Measurements from ENCODE around the gene TMEM72.

Gene TMEM72

DNA sequence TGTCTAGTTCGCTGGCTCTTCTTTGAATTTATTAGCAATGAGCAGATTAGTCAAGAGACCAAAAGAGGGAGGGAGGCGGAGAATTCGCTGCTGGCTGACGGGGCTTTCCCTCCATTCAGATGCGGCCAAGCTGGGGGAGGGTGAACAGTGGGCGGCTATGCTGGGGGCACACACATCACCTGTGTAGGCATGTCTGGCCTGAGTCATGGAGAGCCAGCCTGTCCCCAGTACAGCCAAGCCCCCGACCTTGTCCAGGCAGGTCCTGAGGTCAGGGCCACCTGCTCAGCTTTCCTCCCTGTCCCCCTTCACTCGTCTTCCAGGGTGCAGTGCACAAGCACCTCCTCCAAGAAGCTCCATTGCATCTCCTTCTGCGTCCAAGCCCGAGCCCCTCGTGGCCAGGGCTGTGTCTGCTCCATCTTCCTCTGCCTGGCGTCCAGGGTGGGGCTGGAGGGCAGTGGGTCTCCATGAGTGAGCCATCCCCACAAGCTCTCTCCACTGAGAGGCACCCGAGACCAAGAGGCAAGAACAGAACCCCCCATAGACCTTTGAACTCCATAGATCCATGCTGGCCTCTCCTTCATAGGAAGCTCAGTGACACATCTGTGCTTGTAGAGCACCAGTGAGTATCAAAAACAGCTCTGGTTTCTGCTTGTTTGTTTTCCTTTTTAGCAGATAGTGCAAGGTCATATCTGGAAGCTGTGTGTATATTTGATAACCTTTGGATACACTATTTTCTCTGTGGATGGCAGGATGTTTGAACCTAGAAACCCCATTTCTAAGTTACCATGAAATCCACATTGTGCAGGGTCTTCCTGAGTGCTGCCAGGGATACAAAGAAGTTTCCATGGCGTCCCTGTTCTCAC, 69.4 kb downstream of the TMEM72 start:
- no peak for DNase-seq

DNA sequence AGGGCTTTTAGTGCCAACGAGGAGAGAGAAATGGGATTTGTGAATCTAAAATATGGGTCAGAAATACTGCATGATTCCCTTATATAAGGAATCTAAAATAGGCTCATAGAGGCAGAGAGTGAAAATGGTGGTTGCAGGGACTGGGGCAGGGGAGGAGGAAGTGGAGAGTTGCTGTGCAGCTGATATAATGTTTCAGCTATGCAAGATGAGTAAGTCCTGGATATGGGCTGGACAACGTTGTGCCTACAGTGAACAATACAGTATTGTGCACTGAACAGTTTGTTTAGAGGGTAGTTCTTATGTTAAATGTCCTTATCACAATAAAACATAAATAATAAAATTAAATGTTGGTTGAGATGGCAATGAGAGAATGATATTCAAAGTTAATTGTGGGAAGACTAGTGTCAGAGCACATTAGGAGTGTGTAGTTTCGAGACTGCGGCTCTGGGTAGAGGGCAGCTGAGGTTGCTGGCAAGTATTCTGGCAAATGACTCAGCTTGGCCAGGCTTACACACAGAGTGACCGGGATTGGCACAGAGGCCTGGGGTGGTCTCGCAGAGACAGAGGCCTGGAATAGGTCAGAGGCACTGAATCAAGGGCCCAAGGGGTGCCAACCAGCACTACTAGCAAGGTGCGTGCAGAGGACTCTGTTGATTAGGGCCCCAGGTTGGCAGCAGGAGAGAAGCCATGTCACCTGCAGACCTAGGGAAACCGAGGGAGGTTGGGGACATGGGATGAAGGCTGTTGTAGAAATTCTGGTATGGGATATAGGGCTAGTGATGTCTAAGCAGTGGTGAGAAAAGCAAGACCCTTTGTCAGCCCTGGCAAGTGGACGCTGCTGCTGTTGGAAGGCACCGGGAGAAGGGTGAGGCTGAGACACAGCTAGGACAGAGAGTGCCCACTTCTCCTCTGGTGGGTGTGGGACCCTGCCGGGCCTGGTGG, 70.3 kb downstream of the TMEM72 start:
- DNase-seq: peak; percentile 46 to 65 (median 62)

DNA sequence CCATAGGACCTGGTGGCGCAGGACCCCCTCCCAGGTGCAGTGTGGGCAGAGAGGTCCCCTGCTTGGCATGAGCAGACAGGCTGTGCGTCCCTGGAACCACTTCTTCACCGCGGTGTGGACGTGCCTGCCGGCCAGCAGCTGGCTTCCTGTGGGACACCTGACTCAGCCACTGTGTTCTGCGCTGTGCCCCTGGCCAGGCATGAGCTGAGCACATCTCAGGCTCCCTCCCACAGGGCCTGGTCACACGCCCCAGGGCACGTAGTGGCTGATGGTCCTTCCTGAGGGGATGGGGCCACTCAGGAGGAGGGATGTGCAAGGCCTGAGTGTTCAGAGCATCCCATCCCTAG, 71.0 kb downstream of the TMEM72 start:
- no peak for DNase-seq

DNA sequence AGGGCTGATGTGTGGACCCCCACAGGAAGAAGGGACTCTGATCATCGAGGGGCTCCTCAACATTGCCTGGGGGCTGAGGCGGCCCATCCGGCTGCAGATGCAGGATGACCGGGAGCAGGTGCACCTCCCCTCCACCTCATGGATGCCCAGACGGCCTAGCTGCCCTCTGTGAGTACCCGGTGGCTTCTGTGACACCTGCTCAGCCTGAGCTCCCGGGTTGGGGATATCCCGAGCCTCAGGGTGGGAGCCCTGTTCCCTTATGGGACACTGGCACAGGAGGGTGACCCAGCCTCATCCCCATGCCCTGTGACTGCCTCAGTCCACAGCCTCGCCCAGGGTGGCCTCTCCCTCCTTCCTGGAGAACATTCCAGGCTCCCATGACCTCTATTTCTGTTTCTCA, 71.4 kb downstream of the TMEM72 start:
- DNase-seq: no peak

DNA sequence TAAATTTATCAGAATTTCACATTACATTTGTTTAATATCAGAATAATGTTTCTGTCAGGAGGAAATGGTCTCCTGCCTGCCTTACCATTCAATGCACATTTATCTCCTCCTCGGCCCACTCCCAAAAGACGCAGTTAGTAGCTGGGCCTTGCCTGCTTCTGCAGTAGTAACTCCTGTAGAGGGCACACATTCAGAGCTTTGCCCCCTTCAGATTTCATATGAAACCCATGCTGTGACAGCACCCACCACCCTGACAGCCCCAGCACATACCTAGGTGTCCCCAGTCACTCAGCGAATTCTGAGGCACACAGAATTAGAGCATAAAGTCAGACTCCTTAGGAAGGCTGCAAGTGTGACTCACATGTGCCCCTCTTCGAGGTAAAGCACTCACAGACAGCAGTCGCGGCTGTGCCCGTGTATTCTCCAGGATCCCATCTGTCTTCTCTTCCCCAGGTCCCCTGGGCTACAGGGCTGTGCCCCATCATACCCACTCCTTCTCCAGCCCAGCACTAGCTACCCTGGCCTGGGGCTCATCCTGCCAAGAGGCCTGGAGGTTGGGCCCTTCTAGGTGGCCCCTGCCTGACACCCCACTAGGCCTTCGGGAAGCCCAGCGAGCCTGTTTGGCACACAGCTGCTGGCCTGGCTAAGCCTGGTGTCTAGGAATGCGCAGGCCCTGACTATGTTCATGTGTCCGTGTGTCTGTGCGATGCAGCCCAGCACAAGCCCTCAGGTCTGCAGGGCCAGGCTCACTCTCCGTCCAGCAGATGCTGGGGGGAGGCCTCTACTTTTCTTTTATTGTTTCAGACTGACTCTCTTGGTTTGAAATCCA, 72.1 kb downstream of the TMEM72 start:
- no peak for DNase-seq

DNA sequence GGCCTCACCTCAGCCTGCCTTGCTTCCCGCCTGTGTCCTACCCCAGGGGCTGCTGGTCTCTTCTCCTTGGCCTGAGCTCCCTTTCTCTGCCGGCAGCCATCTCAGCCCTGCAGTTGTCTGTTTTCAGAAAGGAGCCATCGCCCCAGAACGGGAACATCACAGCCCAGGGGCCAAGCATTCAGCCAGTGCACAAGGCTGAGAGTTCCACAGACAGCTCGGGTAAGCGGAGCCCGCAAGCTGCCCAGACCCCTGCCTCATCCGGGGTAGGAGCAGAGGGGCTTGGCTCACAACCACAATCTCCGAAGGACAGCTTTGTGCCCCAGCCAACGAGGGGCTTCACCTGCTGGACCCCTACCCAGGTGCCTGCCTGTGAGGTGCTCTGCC, 72.8 kb downstream of the TMEM72 start:
- DNase-seq: no peak

DNA sequence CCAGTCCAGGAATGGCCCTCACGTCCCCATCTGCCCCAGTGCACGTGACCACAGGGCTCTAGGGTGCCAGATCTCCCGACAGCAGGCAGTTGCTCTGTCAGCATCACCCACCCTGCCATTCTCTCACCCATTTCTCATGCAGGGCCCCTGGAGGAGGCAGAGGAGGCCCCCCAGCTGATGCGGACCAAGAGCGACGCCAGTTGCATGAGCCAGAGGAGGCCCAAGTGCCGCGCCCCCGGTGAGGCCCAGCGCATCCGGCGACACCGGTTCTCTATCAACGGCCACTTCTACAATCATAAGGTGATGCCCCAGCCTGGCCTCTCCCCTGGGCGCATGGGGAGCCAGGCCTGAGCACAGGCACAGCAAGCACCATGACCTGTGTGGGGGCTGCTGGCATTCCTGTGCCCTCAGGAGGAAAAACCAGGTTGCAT, 73.5 kb downstream of the TMEM72 start:
- DNase-seq: no peak

DNA sequence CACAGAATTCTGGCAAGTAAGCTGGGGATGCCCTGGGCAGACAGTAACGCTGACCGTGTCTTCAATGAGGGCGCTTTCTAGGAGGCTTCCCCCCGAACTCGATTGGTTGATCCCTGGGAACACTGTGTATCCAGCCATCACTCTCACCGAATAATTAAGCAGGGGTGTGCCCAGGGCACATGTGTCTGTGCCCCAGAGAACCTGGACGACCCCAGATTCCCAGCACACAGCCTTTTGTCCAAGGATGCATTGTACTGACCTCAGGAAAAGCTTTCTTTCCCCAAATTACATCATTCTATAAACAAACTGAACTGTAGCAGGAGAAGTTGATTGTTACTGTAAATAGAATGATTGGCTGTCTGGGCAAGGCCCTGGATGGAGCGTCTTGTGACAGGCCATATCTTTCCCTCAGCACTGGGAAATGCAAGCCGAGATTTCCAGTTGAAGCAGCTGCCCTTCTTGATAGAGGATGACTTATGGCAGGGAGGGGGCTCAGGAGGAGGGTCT, 74.1 kb downstream of the TMEM72 start:
- no peak for DNase-seq

DNA sequence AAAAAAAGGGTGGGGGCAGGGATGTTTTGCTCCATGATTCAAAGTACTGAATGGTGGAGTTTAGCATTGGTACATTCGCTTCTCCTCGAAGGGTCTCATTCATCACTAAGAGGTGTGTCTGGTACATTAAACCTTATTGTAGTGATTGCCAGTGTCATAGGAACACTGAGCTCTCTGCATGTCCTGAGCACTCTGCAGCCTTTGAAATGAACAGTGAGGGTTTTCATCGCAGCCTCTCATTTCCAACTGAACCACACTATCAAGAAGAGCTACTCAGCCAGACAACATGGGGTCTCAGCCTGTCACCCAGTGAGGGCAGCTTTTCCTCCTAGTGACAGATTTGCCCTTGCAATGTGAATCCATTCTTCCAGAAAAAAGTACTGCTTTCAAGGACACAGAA, 75.0 kb downstream of the TMEM72 start:
- DNase-seq: no peak

All from suppressor macrophage (primary cell).